Fibroblast of the conjunctiva (primary cell): ENCODE results near the gene BCO1.

Source experiments
- DNase-seq: peaks from one replicate; pipeline ENCODE4 v3.0.0-alpha.2; 2010; ENCODE audit warnings: low read depth

Gene BCO1

GRCh38 chr16:81319221-81319912, 80.9 kb downstream of the BCO1 start:
- peak; percentile 32 for DNase-seq

- no peak for DNase-seq
Measured at GRCh38 chr16:81321039-81321438, 82.5 kb downstream of the BCO1 start.

GRCh38 chr16:81321536-81321935, 83.0 kb downstream of the BCO1 start:
- DNase-seq: peak; percentile 3

GRCh38 chr16:81324808-81325207, 86.3 kb downstream of the BCO1 start:
- no peak for DNase-seq

- DNase-seq: no peak
Measured at GRCh38 chr16:81327011-81327410, 88.5 kb downstream of the BCO1 start.

GRCh38 chr16:81327447-81328196, 89.1 kb downstream of the BCO1 start:
- DNase-seq: no peak

- DNase-seq: no peak
Measured at GRCh38 chr16:81329947-81330346, 91.5 kb downstream of the BCO1 start.

GRCh38 chr16:81333356-81333755, 94.9 kb downstream of the BCO1 start:
- DNase-seq: no peak

GRCh38 chr16:81335669-81336068, 97.2 kb downstream of the BCO1 start:
- DNase-seq: no peak

- no peak for DNase-seq
Measured at GRCh38 chr16:81337097-81337496, 98.6 kb downstream of the BCO1 start.
